Neural cell (in vitro differentiated cells): ENCODE measurements around the gene SUFU.

Experiments used
- CTCF ChIP-seq: fragments of 450-650 bp; IDR thresholded peaks from 2 replicates; pipeline ENCODE4 v1.5.1; 2014; ENCODE audit warnings: antibody characterized with exemption, mild to moderate bottlenecking, moderate library complexity; ENCODE audit not compliant: poor library complexity, severe bottlenecking
- POLR2AphosphoS5 ChIP-seq: IDR thresholded peaks from 2 replicates; pipeline ENCODE4 v1.6.1; 2012
- REST ChIP-seq: IDR thresholded peaks from 2 replicates; pipeline ENCODE4 v1.6.1; 2012; ENCODE audit warnings: borderline replicate concordance
- TAF1 ChIP-seq: IDR thresholded peaks from 2 replicates; pipeline ENCODE4 v1.6.1; 2012; ENCODE audit warnings: low read depth

- TF ChIP-seq CTCF = no peak
- no peak for TF ChIP-seq REST
- no peak for TF ChIP-seq POLR2AphosphoS5
- TF ChIP-seq TAF1 = no peak
Measured at GRCh38 chr10:102515724-102516123, 12.0 kb downstream of the SUFU start.
